SH-SY5Y (cell line): ENCODE results near the gene RGS17.

ENCODE experiments used
- GATA2 ChIP-seq: IDR thresholded peaks from 2 replicates; pipeline ENCODE4 v1.6.1; 2011; ENCODE audit warnings: mild to moderate bottlenecking, low read depth, low read length
- GATA3 ChIP-seq: IDR thresholded peaks from 2 replicates; pipeline ENCODE4 v1.6.1; 2011; ENCODE audit warnings: low read depth, mild to moderate bottlenecking, low read length, moderate library complexity

DNA sequence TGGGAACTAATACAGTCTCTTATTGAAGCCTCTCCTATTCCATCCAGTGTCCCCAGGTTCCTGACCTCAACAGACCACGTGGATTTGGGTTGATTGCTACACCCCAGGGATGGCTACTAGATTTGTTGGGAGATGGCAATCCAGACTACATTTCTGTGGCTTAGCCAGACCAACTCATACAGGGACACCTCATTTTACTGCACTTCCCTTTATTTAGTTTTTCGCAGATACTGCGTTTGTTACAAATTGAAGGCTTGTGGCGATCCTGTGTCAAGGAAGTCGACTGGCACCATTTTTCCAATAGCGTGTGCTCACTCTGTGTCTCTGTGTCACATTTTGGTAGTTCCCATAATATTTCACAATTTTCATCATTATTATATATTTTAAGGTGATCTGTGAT lies 118.2 kb downstream of the RGS17 start:
- TF ChIP-seq GATA2 (no peak), GATA3 (no peak)
